SK-N-SH (cell line): ENCODE results near the gene EXOC3. TPM values are rescaled to one million over a fixed set of nuclear protein-coding genes. Genes with fewer than 3 reads are reported as not detected.

ENCODE experiments used
- CTCF ChIA-PET: fragments of 300-600, 350-600 bp; formaldehyde crosslinking; extraction: SDS; loops from one replicate; lab custom pipeline; 2021; lab: Yijun Ruan, JAX
- POLR2A ChIA-PET: fragments of 350-600 bp; sonication (Branson Sonifier 250); formaldehyde crosslinking; extraction: SDS; loops from one replicate; lab custom pipeline; 2020; ENCODE audit warnings: antibody characterized with exemption, inconsistent platforms; lab: Yijun Ruan, JAX
- DNase-seq: peaks from one replicate; pipeline ENCODE4 v3.0.0; 2012
- H2AFZ ChIP-seq: fragments of 200-600 bp; sonication (generic); 2 replicates; pipeline ENCODE4 v1.8.1; 2016; ENCODE audit warnings: antibody characterized with exemption, mild to moderate bottlenecking, low read depth
- H3F3A ChIP-seq: fragments of 200-600 bp; sonication (generic); replicated peaks from 2 replicates; pipeline ENCODE3; 2016; ENCODE audit warnings: antibody characterized with exemption, mild to moderate bottlenecking; ENCODE audit not compliant: insufficient read depth
- H3K27ac ChIP-seq, 2 experiments: fragments of 200-500 bp in 1 of 2; fragments of 200-600 bp in 1 of 2; sonication (Bioruptor generic) in 1 of 2; sonication (generic), shearing (Covaris generic) in 1 of 2; 2 replicates each; pipeline versions ENCODE4 v1.5.1 to v1.6.1; 2014 to 2016; ENCODE audit warnings: low read depth in 2 of 2, inconsistent platforms in 1 of 2, low read length in 1 of 2, mild to moderate bottlenecking in 1 of 2, mixed read lengths in 1 of 2
- H3K27me3 ChIP-seq: fragments of 200-600 bp; sonication (generic), shearing (Covaris generic); 2 replicates; pipeline ENCODE4 v1.6.1; 2016; ENCODE audit warnings: mixed run types; ENCODE audit not compliant: insufficient read depth
- H3K36me3 ChIP-seq, 2 experiments: fragments of 200-500 bp in 1 of 2; fragments of 200-600 bp in 1 of 2; sonication (Bioruptor generic) in 1 of 2; sonication (generic) in 1 of 2; replicated peaks in 1 of 2; 2 replicates each; pipeline versions ENCODE3 to v1.5.1; 2014 to 2016; ENCODE audit warnings: low read length in 1 of 2, mild to moderate bottlenecking in 1 of 2; ENCODE audit not compliant: insufficient read depth in 2 of 2, control insufficient read depth in 1 of 2
- H3K4me1 ChIP-seq, 2 experiments: fragments of 200-500 bp in 1 of 2; fragments of 200-600 bp in 1 of 2; sonication (Bioruptor generic) in 1 of 2; sonication (generic), shearing (Covaris generic) in 1 of 2; 2 replicates each; pipeline versions ENCODE4 v1.5.1 to v1.6.1; 2014 to 2016; ENCODE audit warnings: low read depth in 1 of 2, low read length in 1 of 2, mixed run types in 1 of 2; ENCODE audit not compliant: insufficient read depth in 2 of 2, control insufficient read depth in 1 of 2
- H3K4me2 ChIP-seq: fragments of 200-600 bp; sonication (generic), shearing (Covaris generic); 2 replicates; pipeline ENCODE4 v1.6.1; 2017; ENCODE audit warnings: mixed run types
- H3K4me3 ChIP-seq, 2 experiments: fragments of 200-500 bp in 1 of 2; fragments of 200-600 bp in 1 of 2; sonication (Bioruptor generic) in 1 of 2; sonication (generic), shearing (Covaris generic) in 1 of 2; 2 replicates each; pipeline versions ENCODE4 v1.5.1 to v1.8.1; 2014 to 2016; ENCODE audit warnings: low read depth in 2 of 2, inconsistent platforms in 1 of 2, low read length in 1 of 2, mild to moderate bottlenecking in 1 of 2, mixed read lengths in 1 of 2, moderate library complexity in 1 of 2
- H3K79me2 ChIP-seq: fragments of 200-600 bp; sonication (generic); 2 replicates; pipeline ENCODE4 v1.8.1; 2017; ENCODE audit warnings: mild to moderate bottlenecking; ENCODE audit not compliant: insufficient read depth
- H3K9ac ChIP-seq: fragments of 200-600 bp; sonication (generic); 2 replicates; pipeline ENCODE4 v1.6.1; 2017; ENCODE audit warnings: mixed run types
- H3K9me2 ChIP-seq: fragments of 200-600 bp; sonication (generic); 2 replicates; pipeline ENCODE4 v1.6.1; 2017; ENCODE audit warnings: mixed run types
- H3K9me3 ChIP-seq: fragments of 200-600 bp; sonication (generic); 2 replicates; pipeline ENCODE4 v1.6.1; 2017; ENCODE audit warnings: mixed run types, mild to moderate bottlenecking, moderate library complexity
- H4K20me1 ChIP-seq: fragments of 200-600 bp; sonication (generic); 2 replicates; pipeline ENCODE4 v1.6.1; 2017; ENCODE audit warnings: mild to moderate bottlenecking, mixed run types; ENCODE audit not compliant: insufficient read depth
- CHD2 ChIP-seq: fragments of 150-350 bp; IDR thresholded peaks from 2 replicates; pipeline ENCODE4 v1.6.1; 2018; ENCODE audit warnings: low read length; ENCODE audit not compliant: partially characterized antibody
- ELF1 ChIP-seq: IDR thresholded peaks from 2 replicates; pipeline ENCODE4 v1.4.0; 2012
- FOSL2 ChIP-seq: IDR thresholded peaks from 2 replicates; pipeline ENCODE4 v1.4.0; 2012; ENCODE audit warnings: low read depth, mild to moderate bottlenecking, moderate library complexity, borderline replicate concordance
- GABPA ChIP-seq: IDR thresholded peaks from 2 replicates; pipeline ENCODE4 v1.4.0; 2012; ENCODE audit warnings: low read depth, mild to moderate bottlenecking
- GATA2 ChIP-seq: sonication (generic); formaldehyde crosslinking; IDR thresholded peaks from 2 replicates; pipeline ENCODE4 v1.5.0; 2020; ENCODE audit warnings: mild to moderate bottlenecking, missing genetic modification reagents
- JUND ChIP-seq: IDR thresholded peaks from 2 replicates; pipeline ENCODE4 v1.4.0; 2012
- MEF2A ChIP-seq: IDR thresholded peaks from 2 replicates; pipeline ENCODE4 v1.4.0; 2012; ENCODE audit warnings: low read depth, borderline replicate concordance
- MXI1 ChIP-seq: IDR thresholded peaks from 2 replicates; pipeline ENCODE4 v1.6.1; 2012; ENCODE audit warnings: mild to moderate bottlenecking, low read depth, low read length, improper control_type of control experiment
- NFIC ChIP-seq: IDR thresholded peaks from 2 replicates; pipeline ENCODE4 v1.4.0; 2012; ENCODE audit warnings: borderline replicate concordance
- NRF1 ChIP-seq: IDR thresholded peaks from 2 replicates; pipeline ENCODE4 v1.6.1; 2012; ENCODE audit warnings: low read depth, mild to moderate bottlenecking, low read length
- RCOR1 ChIP-seq: fragments of 150-350 bp; IDR thresholded peaks from 2 replicates; pipeline ENCODE4 v1.6.1; 2017; ENCODE audit warnings: antibody characterized with exemption, low read length
- RFX5 ChIP-seq: IDR thresholded peaks from 2 replicates; pipeline ENCODE4 v1.6.1; 2012; ENCODE audit warnings: mild to moderate bottlenecking, improper control_type of control experiment, low read length
- SIN3A ChIP-seq: IDR thresholded peaks from 2 replicates; pipeline ENCODE4 v1.6.1; 2012; ENCODE audit warnings: low read depth, mild to moderate bottlenecking, low read length, moderate library complexity, borderline replicate concordance
- SMC3 ChIP-seq: IDR thresholded peaks from 2 replicates; pipeline ENCODE4 v1.6.1; 2012; ENCODE audit warnings: low read depth, low read length, improper control_type of control experiment
- TCF12 ChIP-seq: IDR thresholded peaks from 2 replicates; pipeline ENCODE4 v1.4.0; 2012
- TEAD4 ChIP-seq: IDR thresholded peaks from 2 replicates; pipeline ENCODE4 v1.4.0; 2012; ENCODE audit warnings: mild to moderate bottlenecking, borderline replicate concordance; ENCODE audit not compliant: insufficient read depth
- YY1 ChIP-seq: IDR thresholded peaks from 2 replicates; pipeline ENCODE4 v1.4.0; 2012; ENCODE audit warnings: low read depth, mild to moderate bottlenecking
- WGBS: methylation state at CpG from one replicate; pipeline ENCODE4 v1.1.6; 2017; ENCODE audit warnings: low lambda C conversion rate; 5-methylcytosine and 5-hydroxymethylcytosine counted together
- polyA plus RNA-seq, 3 experiments: library from polyadenylated mRNA; depleted of rRNA; stranded (reverse); fragments of >200 nt; gene quantifications; 2 replicates each; pipeline ENCODE4 v1.2.3, GENCODE V29; 2012
- TF ChIP-seq, protein P1 (sequence below): IDR thresholded peaks from 2 replicates; pipeline ENCODE4 v1.4.0; 2012; ENCODE audit warnings: low read depth, borderline replicate concordance
- TF ChIP-seq, protein P2 (sequence below): fragments of 200-600 bp; sonication (generic); IDR thresholded peaks from 2 replicates; pipeline ENCODE4 v1.6.1; 2017; ENCODE audit warnings: antibody characterized with exemption, mild to moderate bottlenecking, moderate library complexity
- TF ChIP-seq, protein P3 (sequence below): IDR thresholded peaks from 2 replicates; pipeline ENCODE4 v1.6.1; 2012; ENCODE audit warnings: mild to moderate bottlenecking, low read depth, low read length, moderate library complexity

EXOC3 gene
- polyA plus RNA-seq, 1 of the 3 experiments (the other 2 are of a cell fraction): 25.7 TPM

DNA sequence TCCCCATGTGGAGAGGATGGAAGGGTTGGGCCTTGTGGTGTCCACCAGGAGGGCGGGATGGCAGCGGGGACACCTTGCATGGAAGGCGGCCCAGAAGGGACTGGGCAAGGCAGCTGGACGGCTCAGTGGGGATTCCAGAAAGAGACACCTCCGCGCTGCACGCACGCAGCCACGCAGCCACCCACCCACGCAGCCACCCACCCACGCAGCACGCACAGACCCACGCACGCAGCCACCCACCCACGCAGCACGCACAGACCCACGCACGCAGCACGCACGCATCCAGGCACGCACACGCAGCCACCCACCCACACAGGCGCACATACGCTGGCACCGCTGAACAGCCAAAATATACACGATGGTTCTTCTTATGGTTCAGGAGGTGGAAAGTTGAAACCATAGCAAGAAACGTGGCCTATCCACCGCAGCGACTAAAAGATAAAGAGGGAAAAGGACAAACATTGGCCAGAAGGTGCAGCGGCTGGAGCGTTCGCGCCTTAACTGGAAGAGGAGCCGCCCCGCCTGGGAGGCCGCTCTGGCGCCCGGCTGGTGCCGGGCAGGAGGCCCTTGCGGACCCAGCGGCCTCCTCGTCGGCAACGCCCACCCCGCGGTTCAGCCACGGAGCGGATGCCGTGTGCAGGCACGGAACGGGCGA lies 22.2 kb upstream of the EXOC3 start:
- TF ChIP-seq RCOR1 (no peak), SIN3A (no peak), TCF12 (no peak), NRF1 (no peak), NFIC (no peak), RFX5 (no peak), SMC3 (no peak), MEF2A (no peak), FOSL2 (no peak)
- H3K79me2 ChIP-seq: no peaks in the 10 kb centered on the region
- no peak overlapping the region for H3K9ac ChIP-seq
- no peaks in the 10 kb centered on the region for H3K27me3 ChIP-seq
- no peak for DNase-seq
- ChIA-PET CTCF (no interaction called here), POLR2A (no interaction called here)
- no peak overlapping the region for H2AFZ ChIP-seq
- no peaks in the 10 kb centered on the region for H3K36me3 ChIP-seq
- H3K4me1 ChIP-seq: no peaks in the 10 kb centered on the region; a peak in 1 of 4 replicates
- H3K27ac ChIP-seq: no peak overlapping the region
- no peaks in the 10 kb centered on the region for H3K9me2 ChIP-seq
- 86% methylated on average over 35 of the region's 52 CpGs for WGBS
- H4K20me1 ChIP-seq: no peaks in the 10 kb centered on the region
- no peaks in the 10 kb centered on the region for H3F3A ChIP-seq
- H3K4me2 ChIP-seq: no peak overlapping the region
- H3K4me3 ChIP-seq: no peak overlapping the region
- no peaks in the 10 kb centered on the region for H3K9me3 ChIP-seq

DNA sequence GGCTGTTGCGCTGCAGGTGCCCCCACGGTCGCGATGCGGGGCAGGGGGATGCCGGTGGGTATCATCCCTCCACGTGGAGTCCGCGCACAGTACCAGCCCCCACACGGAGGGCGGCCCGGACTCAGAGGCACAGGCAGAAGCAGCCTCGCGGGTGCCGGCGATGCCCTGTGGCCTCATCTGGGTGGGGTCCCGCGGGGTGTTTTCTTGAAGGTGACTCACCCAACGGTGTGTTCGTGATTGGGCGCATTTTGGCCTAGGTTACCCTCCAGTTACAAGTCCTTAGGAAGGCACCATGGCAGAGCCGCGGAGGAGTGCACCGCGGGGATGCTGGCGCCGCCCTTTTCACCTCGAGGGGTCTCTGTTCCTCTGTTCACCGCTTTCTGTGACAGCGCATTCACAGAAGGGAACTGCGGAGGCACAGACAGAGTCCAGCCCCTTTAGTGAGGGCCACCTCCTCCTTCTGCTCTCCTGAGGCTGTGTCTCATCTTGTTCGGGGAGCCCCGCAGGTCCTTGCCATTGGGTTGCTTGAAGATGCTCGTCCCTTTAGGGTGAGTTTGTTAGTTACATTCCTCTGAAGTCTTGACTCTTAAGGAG lies 21.6 kb upstream of the EXOC3 start:
- Histone ChIP-seq H3K36me3 (no peaks in the 10 kb centered on the region), H3K27ac (no peak overlapping the region), H3K9me3 (no peaks in the 10 kb centered on the region), H3K4me2 (no peak overlapping the region), H4K20me1 (no peaks in the 10 kb centered on the region), H3K4me1 (no peaks in the 10 kb centered on the region; a peak in 1 of 4 replicates), H3F3A (no peaks in the 10 kb centered on the region), H3K79me2 (no peaks in the 10 kb centered on the region), H3K9ac (no peak overlapping the region), H3K4me3 (no peak overlapping the region), H2AFZ (no peak overlapping the region), H3K9me2 (no peaks in the 10 kb centered on the region), H3K27me3 (no peaks in the 10 kb centered on the region)
- CTCF ChIA-PET: interaction anchor here (1.0 kb wide), 1 partner anchor 10 kb away, joined by 3 read pairs; no protein-coding TSS in a partner anchor
- DNase-seq: no peak
- POLR2A ChIA-PET: no interaction called here
- TF ChIP-seq, protein P1, sequence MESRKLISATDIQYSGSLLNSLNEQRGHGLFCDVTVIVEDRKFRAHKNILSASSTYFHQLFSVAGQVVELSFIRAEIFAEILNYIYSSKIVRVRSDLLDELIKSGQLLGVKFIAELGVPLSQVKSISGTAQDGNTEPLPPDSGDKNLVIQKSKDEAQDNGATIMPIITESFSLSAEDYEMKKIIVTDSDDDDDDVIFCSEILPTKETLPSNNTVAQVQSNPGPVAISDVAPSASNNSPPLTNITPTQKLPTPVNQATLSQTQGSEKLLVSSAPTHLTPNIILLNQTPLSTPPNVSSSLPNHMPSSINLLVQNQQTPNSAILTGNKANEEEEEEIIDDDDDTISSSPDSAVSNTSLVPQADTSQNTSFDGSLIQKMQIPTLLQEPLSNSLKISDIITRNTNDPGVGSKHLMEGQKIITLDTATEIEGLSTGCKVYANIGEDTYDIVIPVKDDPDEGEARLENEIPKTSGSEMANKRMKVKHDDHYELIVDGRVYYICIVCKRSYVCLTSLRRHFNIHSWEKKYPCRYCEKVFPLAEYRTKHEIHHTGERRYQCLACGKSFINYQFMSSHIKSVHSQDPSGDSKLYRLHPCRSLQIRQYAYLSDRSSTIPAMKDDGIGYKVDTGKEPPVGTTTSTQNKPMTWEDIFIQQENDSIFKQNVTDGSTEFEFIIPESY: no peak
- no peak for TF ChIP-seq NFIC
- TF ChIP-seq MXI1: no peak
- no peak for TF ChIP-seq ELF1
- TF ChIP-seq, protein P2, sequence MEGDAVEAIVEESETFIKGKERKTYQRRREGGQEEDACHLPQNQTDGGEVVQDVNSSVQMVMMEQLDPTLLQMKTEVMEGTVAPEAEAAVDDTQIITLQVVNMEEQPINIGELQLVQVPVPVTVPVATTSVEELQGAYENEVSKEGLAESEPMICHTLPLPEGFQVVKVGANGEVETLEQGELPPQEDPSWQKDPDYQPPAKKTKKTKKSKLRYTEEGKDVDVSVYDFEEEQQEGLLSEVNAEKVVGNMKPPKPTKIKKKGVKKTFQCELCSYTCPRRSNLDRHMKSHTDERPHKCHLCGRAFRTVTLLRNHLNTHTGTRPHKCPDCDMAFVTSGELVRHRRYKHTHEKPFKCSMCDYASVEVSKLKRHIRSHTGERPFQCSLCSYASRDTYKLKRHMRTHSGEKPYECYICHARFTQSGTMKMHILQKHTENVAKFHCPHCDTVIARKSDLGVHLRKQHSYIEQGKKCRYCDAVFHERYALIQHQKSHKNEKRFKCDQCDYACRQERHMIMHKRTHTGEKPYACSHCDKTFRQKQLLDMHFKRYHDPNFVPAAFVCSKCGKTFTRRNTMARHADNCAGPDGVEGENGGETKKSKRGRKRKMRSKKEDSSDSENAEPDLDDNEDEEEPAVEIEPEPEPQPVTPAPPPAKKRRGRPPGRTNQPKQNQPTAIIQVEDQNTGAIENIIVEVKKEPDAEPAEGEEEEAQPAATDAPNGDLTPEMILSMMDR: no peak
- TF ChIP-seq GATA2 (CRISPR knock-in tag): no peak
- TF ChIP-seq NRF1: no peak
- no peak for TF ChIP-seq JUND
- TF ChIP-seq, protein P3, sequence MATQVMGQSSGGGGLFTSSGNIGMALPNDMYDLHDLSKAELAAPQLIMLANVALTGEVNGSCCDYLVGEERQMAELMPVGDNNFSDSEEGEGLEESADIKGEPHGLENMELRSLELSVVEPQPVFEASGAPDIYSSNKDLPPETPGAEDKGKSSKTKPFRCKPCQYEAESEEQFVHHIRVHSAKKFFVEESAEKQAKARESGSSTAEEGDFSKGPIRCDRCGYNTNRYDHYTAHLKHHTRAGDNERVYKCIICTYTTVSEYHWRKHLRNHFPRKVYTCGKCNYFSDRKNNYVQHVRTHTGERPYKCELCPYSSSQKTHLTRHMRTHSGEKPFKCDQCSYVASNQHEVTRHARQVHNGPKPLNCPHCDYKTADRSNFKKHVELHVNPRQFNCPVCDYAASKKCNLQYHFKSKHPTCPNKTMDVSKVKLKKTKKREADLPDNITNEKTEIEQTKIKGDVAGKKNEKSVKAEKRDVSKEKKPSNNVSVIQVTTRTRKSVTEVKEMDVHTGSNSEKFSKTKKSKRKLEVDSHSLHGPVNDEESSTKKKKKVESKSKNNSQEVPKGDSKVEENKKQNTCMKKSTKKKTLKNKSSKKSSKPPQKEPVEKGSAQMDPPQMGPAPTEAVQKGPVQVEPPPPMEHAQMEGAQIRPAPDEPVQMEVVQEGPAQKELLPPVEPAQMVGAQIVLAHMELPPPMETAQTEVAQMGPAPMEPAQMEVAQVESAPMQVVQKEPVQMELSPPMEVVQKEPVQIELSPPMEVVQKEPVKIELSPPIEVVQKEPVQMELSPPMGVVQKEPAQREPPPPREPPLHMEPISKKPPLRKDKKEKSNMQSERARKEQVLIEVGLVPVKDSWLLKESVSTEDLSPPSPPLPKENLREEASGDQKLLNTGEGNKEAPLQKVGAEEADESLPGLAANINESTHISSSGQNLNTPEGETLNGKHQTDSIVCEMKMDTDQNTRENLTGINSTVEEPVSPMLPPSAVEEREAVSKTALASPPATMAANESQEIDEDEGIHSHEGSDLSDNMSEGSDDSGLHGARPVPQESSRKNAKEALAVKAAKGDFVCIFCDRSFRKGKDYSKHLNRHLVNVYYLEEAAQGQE: no peak
- no peak for TF ChIP-seq CHD2
- TF ChIP-seq GABPA: no peak
- TF ChIP-seq YY1: no peak
- no peak for TF ChIP-seq TEAD4
- WGBS: 84% methylated on average over 12 of the region's 34 CpGs
